Tibial artery (tissue), 4 donors: Measurements from ENCODE around the gene BTN1A1.

Experiments used
- DNase-seq, 2 donors: peaks; one replicate each; pipeline ENCODE4 v3.0.0-alpha.2; 2019
- H3K27ac ChIP-seq, 2 donors: fragments of 200-600 bp; sonication (generic) in 1 of 2; 1 replicate in 1 of 2; 2 replicates in 1 of 2; pipeline ENCODE4 v1.5.1; 2018 to 2019; ENCODE audit warnings: mild to moderate bottlenecking in 1 of 2
- H3K27me3 ChIP-seq, 2 donors: fragments of 200-600 bp; sonication (generic) in 1 of 2; one replicate each; pipeline versions ENCODE4 v1.5.1 to v1.6.0; 2016 to 2019
- H3K36me3 ChIP-seq, 3 donors: fragments of 200-600 bp; sonication (generic) in 2 of 3; one replicate each; pipeline ENCODE4 v1.5.1; 2016 to 2019; ENCODE audit warnings: mild to moderate bottlenecking in 2 of 3
- H3K4me1 ChIP-seq, 4 donors: fragments of 200-600 bp; sonication (generic) in 2 of 4; 1 replicate in 3 of 4; 2 replicates in 1 of 4; pipeline ENCODE4 v1.5.1; 2016 to 2019
- H3K4me3 ChIP-seq, 2 donors: fragments of 200-600 bp; sonication (generic) in 1 of 2; 1 replicate in 1 of 2; 2 replicates in 1 of 2; pipeline ENCODE4 v1.5.1; 2018 to 2019; ENCODE audit warnings: mild to moderate bottlenecking in 2 of 2
- H3K9me3 ChIP-seq, 3 donors: fragments of 200-600 bp; sonication (generic) in 1 of 3; one replicate each; pipeline ENCODE4 v1.5.1; 2016 to 2019
- intact Hi-C: fragments of 100-400 bp; cut with DNase I; formaldehyde crosslinking; loops from one replicate; pipeline ENCODE4 v1.15.0; 2023; ENCODE audit warnings: low total_unique reads
- TF ChIP-seq, protein P1 (sequence below), 2 experiments: fragments of 200-600 bp in 1 of 2; fragments of 450-650 bp in 1 of 2; IDR thresholded peaks; one replicate each; pipeline ENCODE4 v1.5.1; 2017 to 2019; ENCODE audit warnings: antibody characterized with exemption in 2 of 2, mild to moderate bottlenecking in 1 of 2, moderate library complexity in 1 of 2

Gene BTN1A1

DNA sequence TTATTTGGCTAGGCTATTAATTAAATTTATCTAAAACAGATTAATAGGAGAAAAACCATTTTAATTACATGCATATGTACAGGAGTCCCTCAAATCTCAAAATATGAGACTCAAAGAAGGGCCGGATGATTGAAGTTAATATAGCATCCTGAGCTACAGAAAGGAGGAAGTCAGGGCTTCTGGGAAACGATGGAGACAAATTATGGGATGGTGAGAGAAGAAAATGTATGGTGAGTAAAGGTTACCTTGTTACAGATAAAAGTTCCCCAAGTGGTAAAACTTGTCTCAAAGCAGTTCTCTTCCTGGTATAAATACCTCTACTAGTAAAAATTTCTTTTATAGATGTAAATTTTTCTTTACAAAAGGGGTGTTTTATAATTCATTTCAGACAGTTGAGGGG, 15.9 kb upstream of the BTN1A1 start:
- intact Hi-C loops = no loop called here
- H3K27ac ChIP-seq = no peak overlapping the region
- no peaks in the 10 kb centered on the region for H3K27me3 ChIP-seq
- H3K4me3 ChIP-seq = no peak overlapping the region
- H3K4me1 ChIP-seq = no peaks in the 10 kb centered on the region
- TF ChIP-seq, protein P1, sequence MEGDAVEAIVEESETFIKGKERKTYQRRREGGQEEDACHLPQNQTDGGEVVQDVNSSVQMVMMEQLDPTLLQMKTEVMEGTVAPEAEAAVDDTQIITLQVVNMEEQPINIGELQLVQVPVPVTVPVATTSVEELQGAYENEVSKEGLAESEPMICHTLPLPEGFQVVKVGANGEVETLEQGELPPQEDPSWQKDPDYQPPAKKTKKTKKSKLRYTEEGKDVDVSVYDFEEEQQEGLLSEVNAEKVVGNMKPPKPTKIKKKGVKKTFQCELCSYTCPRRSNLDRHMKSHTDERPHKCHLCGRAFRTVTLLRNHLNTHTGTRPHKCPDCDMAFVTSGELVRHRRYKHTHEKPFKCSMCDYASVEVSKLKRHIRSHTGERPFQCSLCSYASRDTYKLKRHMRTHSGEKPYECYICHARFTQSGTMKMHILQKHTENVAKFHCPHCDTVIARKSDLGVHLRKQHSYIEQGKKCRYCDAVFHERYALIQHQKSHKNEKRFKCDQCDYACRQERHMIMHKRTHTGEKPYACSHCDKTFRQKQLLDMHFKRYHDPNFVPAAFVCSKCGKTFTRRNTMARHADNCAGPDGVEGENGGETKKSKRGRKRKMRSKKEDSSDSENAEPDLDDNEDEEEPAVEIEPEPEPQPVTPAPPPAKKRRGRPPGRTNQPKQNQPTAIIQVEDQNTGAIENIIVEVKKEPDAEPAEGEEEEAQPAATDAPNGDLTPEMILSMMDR (IDR thresholded peaks at IDR 0.05) = no peak
- no peaks in the 10 kb centered on the region for H3K36me3 ChIP-seq
- no peaks in the 10 kb centered on the region for H3K9me3 ChIP-seq
- no peak for DNase-seq

DNA sequence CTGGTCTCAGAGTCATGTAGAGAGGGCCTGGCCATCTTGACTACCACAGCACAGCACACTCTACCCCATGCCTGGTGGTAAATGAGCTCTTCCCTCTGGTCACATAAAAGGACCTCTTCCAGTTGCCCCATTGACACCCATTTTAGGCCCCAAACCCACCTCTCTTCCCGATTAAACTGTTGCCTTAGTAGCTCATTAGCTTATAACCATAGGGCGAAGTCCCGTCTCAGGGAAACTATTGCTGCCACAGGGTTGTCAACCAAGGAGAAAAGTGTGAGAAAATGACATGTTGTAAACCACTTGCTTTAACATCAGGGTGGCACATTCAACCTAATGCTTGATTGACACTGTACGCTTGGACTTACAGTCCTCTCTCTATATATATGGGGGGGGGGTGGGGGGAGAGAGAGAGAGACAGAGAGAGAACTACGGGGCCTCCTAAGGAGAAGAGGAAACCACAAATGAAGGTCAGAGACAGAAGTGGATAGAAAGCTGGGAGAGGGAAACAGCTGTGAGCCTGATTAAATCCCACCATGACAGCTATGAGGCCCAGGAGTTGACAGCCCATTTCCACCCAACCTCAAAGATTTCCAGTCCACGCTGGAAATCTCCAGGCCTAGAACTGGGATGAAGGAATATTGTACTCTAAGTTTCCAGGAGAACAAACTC, 14.9 kb upstream of the BTN1A1 start:
- no peaks in the 10 kb centered on the region for H3K36me3 ChIP-seq
- no peaks in the 10 kb centered on the region for H3K27me3 ChIP-seq
- H3K27ac ChIP-seq = no peak overlapping the region
- TF ChIP-seq, protein P1 (IDR thresholded peaks at IDR 0.05) = no peak
- DNase-seq = no peak
- intact Hi-C loops = no loop called here
- no peaks in the 10 kb centered on the region for H3K4me1 ChIP-seq
- H3K9me3 ChIP-seq = no peaks in the 10 kb centered on the region
- H3K4me3 ChIP-seq = no peak overlapping the region

DNA sequence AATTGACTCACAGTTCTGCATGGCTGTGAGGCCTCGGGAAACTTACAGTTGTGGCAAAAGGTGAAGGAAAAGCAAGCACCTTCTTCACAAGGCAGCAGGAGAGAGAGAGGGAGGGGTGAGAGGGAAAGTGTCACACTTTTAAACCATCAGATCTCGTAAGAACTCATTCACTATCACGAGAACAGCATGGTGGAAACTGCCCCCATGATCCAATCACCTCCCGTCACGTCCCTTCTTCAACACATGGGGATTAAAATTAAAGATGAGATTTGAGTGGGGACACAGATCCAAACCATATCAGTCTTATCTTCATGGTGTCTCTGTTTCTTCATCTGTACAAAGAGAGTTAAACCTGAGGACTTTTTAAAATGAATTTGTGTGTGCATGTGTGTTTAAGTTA, 13.7 kb upstream of the BTN1A1 start:
- Histone ChIP-seq H3K9me3 (no peaks in the 10 kb centered on the region), H3K27ac (no peak overlapping the region), H3K27me3 (no peaks in the 10 kb centered on the region), H3K4me1 (no peaks in the 10 kb centered on the region), H3K36me3 (no peaks in the 10 kb centered on the region), H3K4me3 (no peak overlapping the region)
- no peak for DNase-seq
- intact Hi-C loops = no loop called here
- TF ChIP-seq, protein P1 (IDR thresholded peaks at IDR 0.05) = no peak

DNA sequence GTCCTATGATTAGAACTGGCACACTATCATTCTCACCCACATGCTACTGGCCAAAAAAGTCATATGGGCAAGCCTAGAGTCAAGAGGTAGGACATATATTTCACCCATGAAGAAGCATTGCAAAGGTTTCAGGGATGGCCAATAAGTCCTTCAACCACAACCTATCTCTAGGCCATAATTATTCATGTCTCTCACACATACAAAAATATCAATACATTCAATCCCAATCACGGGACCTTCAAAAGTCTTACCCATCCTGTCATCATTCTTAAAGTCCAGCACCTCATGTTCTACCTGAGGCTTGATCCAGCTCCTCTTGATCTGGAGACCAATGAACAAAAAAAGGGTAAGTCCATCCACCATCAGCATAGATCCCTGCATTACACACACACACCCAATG, 12.6 kb upstream of the BTN1A1 start:
- no peak overlapping the region for H3K4me3 ChIP-seq
- H3K4me1 ChIP-seq = no peaks in the 10 kb centered on the region
- intact Hi-C loops = no loop called here
- no peaks in the 10 kb centered on the region for H3K36me3 ChIP-seq
- no peaks in the 10 kb centered on the region for H3K27me3 ChIP-seq
- H3K27ac ChIP-seq = no peak overlapping the region
- H3K9me3 ChIP-seq = no peaks in the 10 kb centered on the region
- TF ChIP-seq, protein P1 (IDR thresholded peaks at IDR 0.05) = no peak
- no peak for DNase-seq

DNA sequence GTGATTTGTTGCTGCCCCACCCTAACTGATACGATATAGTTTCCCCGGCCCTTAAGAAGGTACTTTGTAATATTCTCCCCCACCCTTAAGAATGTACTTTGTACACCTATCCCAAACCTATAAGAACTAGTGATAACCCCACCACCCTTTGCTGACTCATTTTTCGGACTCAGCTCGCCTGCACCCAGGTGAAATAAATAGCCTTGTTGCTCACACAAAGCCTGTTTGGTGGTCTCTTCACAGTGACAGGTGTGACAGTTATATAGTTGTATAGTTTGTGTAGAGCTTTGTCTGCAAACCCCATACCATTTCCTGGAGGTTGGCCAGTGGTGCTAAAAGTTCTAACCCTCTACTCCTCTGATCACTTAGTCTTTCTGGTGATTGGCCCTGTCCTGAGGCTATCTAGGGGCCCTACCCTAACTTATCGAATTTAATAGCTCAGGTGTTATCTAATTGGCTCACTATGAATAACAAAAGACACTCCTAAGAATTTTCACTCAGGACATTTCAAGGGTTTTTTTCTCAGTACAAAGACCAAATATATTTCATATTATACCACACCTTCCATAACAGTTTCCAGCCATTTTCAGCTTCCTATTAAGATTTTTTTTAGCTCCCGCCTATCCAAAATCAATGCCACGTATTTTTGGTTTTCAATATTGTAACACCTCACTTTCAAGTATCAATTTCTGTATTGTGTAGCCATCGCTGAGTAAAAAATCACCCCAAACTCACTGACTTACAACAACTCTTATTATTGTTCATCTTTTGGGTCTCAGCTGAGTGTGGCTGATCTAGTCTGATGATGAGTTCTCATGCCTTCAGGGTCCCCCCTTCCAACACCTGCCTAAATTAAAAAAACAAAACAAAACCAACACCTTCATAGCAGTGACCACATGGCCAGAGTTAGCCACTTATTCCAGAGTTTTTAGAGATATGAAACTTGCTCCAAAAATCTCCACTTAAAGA, 9.8 kb upstream of the BTN1A1 start:
- Histone ChIP-seq H3K4me3 (no peak overlapping the region), H3K4me1 (no peaks in the 10 kb centered on the region), H3K27ac (no peak overlapping the region), H3K27me3 (peaks cover 0 to 5% of the 10 kb centered on the region in 2 donors), H3K9me3 (no peaks in the 10 kb centered on the region), H3K36me3 (no peaks in the 10 kb centered on the region)
- no peak for DNase-seq
- intact Hi-C loops = no loop called here
- TF ChIP-seq, protein P1 (IDR thresholded peaks at IDR 0.05) = no peak
